ENCODE data around the gene FHDC1.

DNA sequence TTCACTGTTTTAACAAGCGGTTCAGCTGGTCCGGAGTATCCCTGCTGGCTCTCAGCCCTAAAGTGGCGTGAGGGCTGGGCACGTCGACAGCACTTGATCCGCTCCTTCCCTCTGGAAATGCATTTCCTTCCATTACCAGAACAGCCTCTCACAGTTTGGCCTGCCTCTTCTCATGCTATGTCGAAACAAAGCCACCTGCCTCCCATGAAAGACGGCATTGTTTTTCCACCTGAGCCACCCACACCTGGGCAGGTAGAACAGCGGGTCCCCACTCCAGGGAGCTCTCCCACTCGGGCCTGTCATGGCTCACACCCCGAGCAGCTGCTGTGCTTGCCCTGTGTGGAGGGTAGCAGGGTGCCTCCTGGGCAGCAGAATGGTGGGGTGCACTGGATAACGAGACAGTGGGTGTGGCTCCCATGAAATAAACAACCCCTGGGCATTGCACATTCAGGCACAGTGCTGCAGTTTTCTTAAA lies 86.2 kb downstream of the FHDC1 start:
- no peak for TF ChIP-seq POLR2A (IDR thresholded peaks at IDR 0.05; ENCODE audit: low read depth, low read length)
- no peak for TF ChIP-seq POLR2AphosphoS5 (IDR thresholded peaks at IDR 0.05; ENCODE audit: low read depth, low read length)
